Measurements from ENCODE around the gene FKBP14. TPM values are rescaled to one million over a fixed set of nuclear protein-coding genes. Genes with fewer than 3 reads are reported as not detected.

The FKBP14 gene
- total RNA-seq, 1 experiment from 2014 or later: 11.5 TPM

DNA sequence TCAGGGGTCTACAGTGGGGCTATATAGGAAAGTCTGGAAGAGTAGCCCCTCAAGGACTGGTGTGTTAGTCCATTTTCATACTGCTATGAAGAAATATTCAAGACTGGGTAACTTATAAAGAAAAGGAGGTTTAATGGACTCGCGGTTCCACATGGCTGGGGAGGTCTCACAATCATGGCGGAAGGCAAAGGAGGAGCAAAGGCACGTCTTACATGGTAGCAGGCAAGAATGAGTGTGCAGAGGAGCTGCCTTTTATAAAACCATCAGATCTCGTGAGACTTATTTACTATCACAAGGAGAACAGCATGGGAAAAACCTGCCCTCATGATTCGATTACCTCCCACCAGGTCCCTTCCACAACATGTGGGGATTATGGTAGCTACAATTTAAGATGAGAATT lies 3.0 kb downstream of the FKBP14 start:
- Histone ChIP-seq H4K20me1 (ENCODE audit: control insufficient read depth, insufficient read depth, insufficient read length) (no peaks in the 10 kb centered on the region), H3K4me1 (ENCODE audit: insufficient read depth, low read length) (no peaks in the 10 kb centered on the region; the same call in 1 of the 2 replicates), H3K79me1 (ENCODE audit: insufficient read depth, low read depth, low read length, poor library complexity, severe bottlenecking) (no peaks in the 10 kb centered on the region), H3K18ac (ENCODE audit: insufficient read length, low read depth, low read length) (no peak overlapping the region), H3K27me3 (ENCODE audit: insufficient read depth, low read length) (no peaks in the 10 kb centered on the region), H2BK15ac (ENCODE audit: low read depth, low read length) (no peak overlapping the region), H3K27ac (ENCODE audit: insufficient read length, low read depth, low read length) (no peak overlapping the region), H2AFZ (ENCODE audit: low read length) (no peak overlapping the region), H2BK120ac (ENCODE audit: low read depth, low read length, poor library complexity, severe bottlenecking) (no peak overlapping the region), H3K4me2 (ENCODE audit: insufficient read depth, insufficient read length, low read length) (no peak overlapping the region), H2AK5ac (ENCODE audit: insufficient read length, low read length) (no peak overlapping the region), H3K23ac (ENCODE audit: insufficient read length, low read depth, low read length) (no peak overlapping the region), H4K5ac (ENCODE audit: insufficient read length, low read depth, low read length) (no peak overlapping the region), H2BK5ac (ENCODE audit: insufficient read length, low read length) (no peak overlapping the region), H3K9me3 (ENCODE audit: control insufficient read depth, low read depth, low read length) (no peaks in the 10 kb centered on the region), H2BK12ac (ENCODE audit: insufficient read length, low read depth, low read length) (no peak overlapping the region), H3K14ac (ENCODE audit: insufficient read depth, low read length) (no peak overlapping the region), H4K8ac (replicated peaks; ENCODE audit: insufficient read length, low read depth, low read length) (no peak overlapping the region), H3K4ac (ENCODE audit: low read depth, low read length) (no peak overlapping the region), H3K56ac (ENCODE audit: insufficient read length, low read depth, low read length) (no peak overlapping the region), H3T11ph (ENCODE audit: low read length) (no peak overlapping the region), H3K9ac (ENCODE audit: extremely low read depth, insufficient read length, low read length) (no peak overlapping the region), H3K79me2 (ENCODE audit: insufficient read depth, low read length) (peaks cover 4% of the 10 kb centered on the region; the same call in 1 of the 2 replicates), H4K91ac (ENCODE audit: insufficient read length, low read depth, low read length) (no peak overlapping the region), H2BK20ac (ENCODE audit: low read depth, low read length, poor library complexity, severe bottlenecking) (no peak overlapping the region), H3K23me2 (ENCODE audit: insufficient read length, low read depth, low read length, poor library complexity, severe bottlenecking) (peaks cover 10% of the 10 kb centered on the region)
- no peak overlapping the region for H3K4me3 Mint-ChIP-seq
- no peaks in the 10 kb centered on the region for H3K27me3 Mint-ChIP-seq (ENCODE audit: low read depth)
- TF ChIP-seq, protein P1, sequence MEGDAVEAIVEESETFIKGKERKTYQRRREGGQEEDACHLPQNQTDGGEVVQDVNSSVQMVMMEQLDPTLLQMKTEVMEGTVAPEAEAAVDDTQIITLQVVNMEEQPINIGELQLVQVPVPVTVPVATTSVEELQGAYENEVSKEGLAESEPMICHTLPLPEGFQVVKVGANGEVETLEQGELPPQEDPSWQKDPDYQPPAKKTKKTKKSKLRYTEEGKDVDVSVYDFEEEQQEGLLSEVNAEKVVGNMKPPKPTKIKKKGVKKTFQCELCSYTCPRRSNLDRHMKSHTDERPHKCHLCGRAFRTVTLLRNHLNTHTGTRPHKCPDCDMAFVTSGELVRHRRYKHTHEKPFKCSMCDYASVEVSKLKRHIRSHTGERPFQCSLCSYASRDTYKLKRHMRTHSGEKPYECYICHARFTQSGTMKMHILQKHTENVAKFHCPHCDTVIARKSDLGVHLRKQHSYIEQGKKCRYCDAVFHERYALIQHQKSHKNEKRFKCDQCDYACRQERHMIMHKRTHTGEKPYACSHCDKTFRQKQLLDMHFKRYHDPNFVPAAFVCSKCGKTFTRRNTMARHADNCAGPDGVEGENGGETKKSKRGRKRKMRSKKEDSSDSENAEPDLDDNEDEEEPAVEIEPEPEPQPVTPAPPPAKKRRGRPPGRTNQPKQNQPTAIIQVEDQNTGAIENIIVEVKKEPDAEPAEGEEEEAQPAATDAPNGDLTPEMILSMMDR (conservative IDR thresholded peaks at IDR 0.05): no peak
- WGBS (ENCODE audit: extremely low coverage, insufficient read length, low lambda C conversion rate): no CpG with 5 or more reads among the region's 6 CpGs
- no peak overlapping the region for H3K27ac Mint-ChIP-seq
- H3K36me3 Mint-ChIP-seq (ENCODE audit: insufficient read depth in 1 of 3, low read depth in 3 of 3): peaks cover 6 to 13% (median 8%) of the 10 kb centered on the region in 3 experiments; a peak in 6 of 7 replicates
- H3K9me3 Mint-ChIP-seq: no peaks in the 10 kb centered on the region
- peaks cover 25 to 27% of the 10 kb centered on the region in 2 experiments for H3K4me1 Mint-ChIP-seq
- DNase-seq: no peak

All from H9 (cell line).